Activated T-helper 2 cell treated with anti-CD3 and anti-CD28 coated beads, Interferon-gamma antibody, Interleukin-2, Interleukin-4, amounts not matched to agents 10 μg/mL and 5 μg/mL and 100 μg/mL, durations not matched to agents 14 hours and 24 hours and 36 hours (primary cell): ENCODE results near the gene CRHR2. TPM values are rescaled to one million over a fixed set of nuclear protein-coding genes. Genes with fewer than 3 reads are reported as not detected.

ENCODE experiments used
- DNase-seq: peaks from one replicate; pipeline ENCODE4 v3.0.0; 2021; ENCODE audit warnings: low spot score
- H3K27ac Mint-ChIP-seq: one replicate; pipeline ENCODE4 v1.8.0; 2021; ENCODE audit warnings: mixed read lengths
- H3K27me3 Mint-ChIP-seq: one replicate; pipeline ENCODE4 v1.8.0; 2021; ENCODE audit warnings: low read depth, mixed read lengths
- H3K36me3 Mint-ChIP-seq: one replicate; pipeline ENCODE4 v1.8.0; 2021; ENCODE audit warnings: low read depth, mixed read lengths
- H3K4me1 Mint-ChIP-seq: one replicate; pipeline ENCODE4 v1.8.0; 2021; ENCODE audit warnings: low read depth, mixed read lengths
- H3K4me3 Mint-ChIP-seq: one replicate; pipeline ENCODE4 v1.8.0; 2021; ENCODE audit warnings: low read depth, mild to moderate bottlenecking, moderate library complexity, mixed read lengths
- H3K9me3 Mint-ChIP-seq: one replicate; pipeline ENCODE4 v1.8.0; 2021; ENCODE audit warnings: mixed read lengths
- intact Hi-C: fragments of 100-400 bp; cut with micrococcal nuclease; formaldehyde crosslinking; loops from one replicate; pipeline ENCODE4 v1.15.1; 2023
- total RNA-seq: library from RNA; stranded (reverse); gene quantifications from 2 replicates; pipeline ENCODE4 v1.2.3, GENCODE V29; 2022

Gene CRHR2
- not detected in 2 replicates for total RNA-seq

- H3K4me1 Mint-ChIP-seq, result peaks cover 7% of the 10 kb centered on the region
- intact Hi-C loops, result no loop called here
- no peaks in the 10 kb centered on the region for H3K9me3 Mint-ChIP-seq
- no peak within 1 kb of the TSS for H3K4me3 Mint-ChIP-seq
- H3K27me3 Mint-ChIP-seq, result peaks cover 65% of the 10 kb centered on the region
- DNase-seq, result no peak
- H3K36me3 Mint-ChIP-seq, result no peaks in the 10 kb centered on the region
- H3K27ac Mint-ChIP-seq, result no peak within 1 kb of the TSS
Observed at GRCh38 chr7:30682212-30683083, at the start of gene CRHR2. CRHR2 (minus strand) TSS chr7:30682456; CDS start chr7:30682280, 176 bp downstream.

- Mint-ChIP-seq H3K36me3 (no peaks in the 10 kb centered on the region), H3K4me3 (no peak overlapping the region), H3K9me3 (no peaks in the 10 kb centered on the region), H3K27me3 (peaks cover 3% of the 10 kb centered on the region), H3K4me1 (peaks cover 26% of the 10 kb centered on the region), H3K27ac (no peak overlapping the region)
- intact Hi-C loops, result no loop called here
- DNase-seq, result no peak
Observed at GRCh38 chr7:30731581-30731980, 49.3 kb upstream of the CRHR2 start.

GRCh38 chr7:30730996-30731395 is 48.7 kb upstream of the CRHR2 start:
- no peaks in the 10 kb centered on the region for H3K36me3 Mint-ChIP-seq
- H3K4me3 Mint-ChIP-seq, result no peak overlapping the region
- intact Hi-C loops, result no loop called here
- peaks cover 30% of the 10 kb centered on the region for H3K4me1 Mint-ChIP-seq
- H3K27ac Mint-ChIP-seq, result no peak overlapping the region
- no peaks in the 10 kb centered on the region for H3K9me3 Mint-ChIP-seq
- no peak for DNase-seq
- peaks cover 3% of the 10 kb centered on the region for H3K27me3 Mint-ChIP-seq

DNA sequence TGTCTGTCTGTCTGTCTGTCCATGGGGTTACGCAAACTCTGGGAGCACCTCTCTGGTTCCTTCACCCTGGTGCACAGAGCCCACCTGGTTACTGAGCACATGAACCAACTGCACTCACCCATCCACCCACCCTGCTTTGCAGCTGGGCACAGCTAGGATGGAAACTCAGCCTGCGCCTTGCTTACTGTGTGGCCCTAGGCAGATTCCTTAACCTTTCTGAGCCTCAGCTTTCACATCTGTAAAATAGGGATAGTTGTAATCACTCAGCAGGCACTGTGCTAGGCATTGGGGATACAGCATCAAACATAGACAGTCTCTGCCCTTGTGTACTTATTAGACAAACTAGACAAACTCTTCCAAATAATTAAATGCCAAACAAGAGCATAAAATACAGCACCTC is 47.8 kb upstream of the CRHR2 start:
- Mint-ChIP-seq H3K4me1 (peaks cover 34% of the 10 kb centered on the region), H3K4me3 (no peak overlapping the region), H3K9me3 (no peaks in the 10 kb centered on the region), H3K27me3 (peaks cover 3% of the 10 kb centered on the region), H3K36me3 (no peaks in the 10 kb centered on the region), H3K27ac (no peak overlapping the region)
- DNase-seq, result no peak
- intact Hi-C loops, result no loop called here

DNA sequence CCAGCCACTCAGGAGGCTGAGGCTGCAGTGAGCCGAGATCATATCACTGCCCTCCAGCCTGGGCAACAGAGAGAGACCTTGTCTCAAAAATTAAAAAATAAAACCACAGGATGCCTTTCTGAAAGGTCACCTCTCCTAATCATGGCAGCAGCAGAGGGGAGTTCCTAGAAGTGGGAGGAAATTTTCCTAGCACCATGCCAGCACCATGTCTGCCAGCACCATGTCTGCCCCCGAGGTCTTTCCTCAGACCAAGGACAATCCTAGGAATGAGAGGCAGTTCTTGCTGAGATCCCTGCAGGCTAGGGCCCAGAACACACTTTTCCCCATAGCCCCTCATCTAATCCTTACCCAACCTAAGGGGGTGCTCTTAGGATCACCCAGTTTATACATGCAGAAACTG is 47.4 kb upstream of the CRHR2 start:
- H3K9me3 Mint-ChIP-seq, result no peaks in the 10 kb centered on the region
- H3K27ac Mint-ChIP-seq, result no peak overlapping the region
- peaks cover 3% of the 10 kb centered on the region for H3K27me3 Mint-ChIP-seq
- intact Hi-C loops, result no loop called here
- no peak overlapping the region for H3K4me3 Mint-ChIP-seq
- no peaks in the 10 kb centered on the region for H3K36me3 Mint-ChIP-seq
- H3K4me1 Mint-ChIP-seq, result peaks cover 34% of the 10 kb centered on the region
- DNase-seq, result no peak

GRCh38 chr7:30728591-30729100 is 46.4 kb upstream of the CRHR2 start:
- H3K9me3 Mint-ChIP-seq, result no peaks in the 10 kb centered on the region
- H3K27ac Mint-ChIP-seq, result no peak overlapping the region
- H3K36me3 Mint-ChIP-seq, result no peaks in the 10 kb centered on the region
- H3K27me3 Mint-ChIP-seq, result peaks cover 3% of the 10 kb centered on the region
- peaks cover 34% of the 10 kb centered on the region for H3K4me1 Mint-ChIP-seq
- intact Hi-C loops, result no loop called here
- no peak overlapping the region for H3K4me3 Mint-ChIP-seq
- DNase-seq, result no peak

- intact Hi-C loops, result no loop called here
- Mint-ChIP-seq H3K4me1 (peaks cover 34% of the 10 kb centered on the region), H3K27me3 (peaks cover 3% of the 10 kb centered on the region), H3K4me3 (peak overlapping the region; percentile 75), H3K27ac (peak overlapping the region; percentile 84), H3K9me3 (no peaks in the 10 kb centered on the region), H3K36me3 (no peaks in the 10 kb centered on the region)
- DNase-seq, result peak; percentile 55
Observed at GRCh38 chr7:30727061-30727945, 45.0 kb upstream of the CRHR2 start.

DNA sequence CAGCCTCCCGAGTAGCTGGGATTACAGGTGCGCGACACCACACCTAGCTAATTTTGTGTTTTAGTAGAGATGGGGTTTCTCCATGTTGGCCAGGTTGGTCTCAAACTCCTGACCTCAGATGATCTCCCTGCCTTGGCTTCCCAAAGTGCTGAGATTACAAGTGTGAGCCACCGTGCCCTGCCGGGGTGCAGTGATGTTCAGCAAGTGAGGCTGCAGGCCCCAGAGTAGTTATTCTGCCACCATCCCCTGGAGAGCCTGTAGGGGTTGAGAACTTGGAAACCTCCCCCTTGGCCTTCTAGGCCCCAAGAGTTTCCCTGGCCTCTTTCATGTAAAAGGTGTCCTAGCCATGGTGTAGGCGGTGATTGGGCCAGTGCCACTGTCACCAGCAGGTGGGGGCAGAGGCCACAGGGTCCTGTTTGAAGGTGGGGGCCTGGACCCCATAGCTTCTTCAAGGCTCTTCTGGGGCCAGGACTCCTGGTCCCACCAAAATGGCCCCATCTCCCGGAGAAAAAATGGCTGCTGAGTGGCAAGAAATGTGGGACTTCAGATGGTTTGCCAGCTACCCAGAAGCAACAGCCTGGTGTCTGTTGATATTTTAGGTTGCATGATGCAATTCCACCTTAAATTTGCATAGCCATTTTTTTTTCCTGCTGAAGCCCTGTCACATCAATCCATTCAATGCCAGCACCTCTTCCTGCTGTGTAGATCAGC is 44.2 kb upstream of the CRHR2 start:
- Mint-ChIP-seq H3K36me3 (no peaks in the 10 kb centered on the region), H3K27me3 (peaks cover 3% of the 10 kb centered on the region), H3K27ac (peak overlapping the region; percentile 84), H3K9me3 (no peaks in the 10 kb centered on the region), H3K4me1 (peaks cover 32% of the 10 kb centered on the region), H3K4me3 (peak overlapping the region; percentile 75)
- intact Hi-C loops, result no loop called here
- no peak for DNase-seq

DNA sequence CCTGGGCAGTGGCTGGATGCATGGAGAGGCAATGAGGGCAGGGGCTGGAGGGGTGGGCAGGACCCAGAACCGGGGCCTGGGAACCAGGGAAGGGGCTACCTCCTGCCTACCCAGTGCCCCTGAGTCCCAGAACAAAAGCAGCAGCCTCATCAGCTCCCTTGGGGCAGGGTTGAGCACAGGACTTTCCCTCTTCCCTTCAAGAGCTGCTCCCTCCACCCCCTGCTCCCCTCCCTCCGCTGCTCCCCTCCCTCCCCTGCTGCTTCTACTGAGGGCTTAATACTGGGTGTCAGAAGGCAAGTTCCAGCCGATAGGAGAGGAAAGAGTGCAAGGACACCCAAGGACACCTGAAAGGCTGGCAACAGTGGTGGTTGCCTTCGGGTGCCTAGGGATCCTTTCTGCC is 41.5 kb upstream of the CRHR2 start:
- peaks cover 28% of the 10 kb centered on the region for H3K4me1 Mint-ChIP-seq
- no peak for DNase-seq
- H3K9me3 Mint-ChIP-seq, result peaks cover 12% of the 10 kb centered on the region
- H3K36me3 Mint-ChIP-seq, result peaks cover 16% of the 10 kb centered on the region
- intact Hi-C loops, result no loop called here
- H3K27me3 Mint-ChIP-seq, result no peaks in the 10 kb centered on the region
- no peak overlapping the region for H3K4me3 Mint-ChIP-seq
- H3K27ac Mint-ChIP-seq, result no peak overlapping the region

DNA sequence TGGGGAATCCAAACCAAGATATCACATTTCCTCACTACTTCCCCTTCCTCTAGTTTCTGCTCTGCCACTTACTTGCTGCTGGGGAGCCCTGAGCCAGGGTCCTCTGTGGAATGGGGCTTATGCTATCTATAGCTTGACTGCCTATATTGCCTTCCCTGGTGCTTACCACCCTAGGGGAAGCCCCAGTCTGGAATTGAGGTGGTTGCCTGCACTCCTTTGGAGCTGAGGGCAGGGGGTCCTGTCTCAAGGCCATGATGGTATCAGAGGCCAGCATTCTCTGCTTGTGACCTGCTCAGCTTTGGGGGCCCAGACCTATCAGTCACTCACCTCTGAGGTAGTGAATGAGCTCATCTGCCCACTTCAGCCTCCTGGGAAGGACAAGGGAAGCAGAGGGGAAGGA is 40.4 kb upstream of the CRHR2 start:
- Mint-ChIP-seq H3K4me3 (no peak overlapping the region), H3K27me3 (no peaks in the 10 kb centered on the region), H3K36me3 (peaks cover 26% of the 10 kb centered on the region), H3K4me1 (peaks cover 18% of the 10 kb centered on the region), H3K27ac (no peak overlapping the region), H3K9me3 (peaks cover 23% of the 10 kb centered on the region)
- DNase-seq, result no peak
- intact Hi-C loops, result no loop called here

DNA sequence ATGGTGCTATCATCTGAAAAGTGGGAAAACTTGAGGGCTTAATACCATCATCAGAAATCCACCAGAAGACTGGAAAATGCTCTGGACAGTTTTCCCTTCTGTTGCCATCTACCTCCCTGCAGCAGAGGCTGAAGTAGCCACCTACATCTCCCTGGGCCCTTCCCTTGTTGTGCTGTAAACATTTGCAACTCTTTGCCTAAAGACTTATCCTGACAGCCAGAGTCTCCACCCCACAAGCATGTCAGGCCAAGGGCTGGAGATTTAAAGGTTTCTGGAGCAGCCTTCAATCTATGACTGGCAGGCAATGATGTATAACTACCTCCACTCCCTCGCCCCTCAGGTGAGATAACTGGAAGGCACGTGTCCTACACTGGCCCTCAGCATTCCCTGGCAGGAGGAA is 39.9 kb upstream of the CRHR2 start:
- H3K4me1 Mint-ChIP-seq, result peaks cover 13% of the 10 kb centered on the region
- no peak overlapping the region for H3K4me3 Mint-ChIP-seq
- intact Hi-C loops, result no loop called here
- H3K9me3 Mint-ChIP-seq, result peaks cover 26% of the 10 kb centered on the region
- H3K27me3 Mint-ChIP-seq, result no peaks in the 10 kb centered on the region
- H3K27ac Mint-ChIP-seq, result no peak overlapping the region
- peaks cover 29% of the 10 kb centered on the region for H3K36me3 Mint-ChIP-seq
- no peak for DNase-seq

DNA sequence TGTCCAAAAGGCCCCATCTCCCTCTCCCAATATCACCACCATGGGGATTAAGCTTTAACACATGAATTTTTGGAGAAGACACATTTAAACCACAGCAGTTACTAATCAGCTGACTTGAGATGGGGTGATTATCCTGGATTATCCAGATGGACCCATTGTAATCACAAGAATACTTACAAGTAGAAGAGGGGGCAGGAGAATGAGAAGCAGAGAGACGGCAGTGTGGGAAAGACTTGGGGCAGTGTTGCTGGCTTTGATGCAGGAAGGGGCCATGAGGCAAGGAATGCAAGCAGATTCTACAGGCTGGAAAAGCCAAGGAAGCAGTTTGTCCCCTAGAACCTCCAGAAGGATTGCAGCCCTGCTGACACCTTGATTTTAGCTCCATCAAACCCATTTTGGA is 39.0 kb upstream of the CRHR2 start:
- Mint-ChIP-seq H3K27ac (no peak overlapping the region), H3K27me3 (no peaks in the 10 kb centered on the region)
- intact Hi-C loops, result no loop called here

More for the DNA sequence above, 39.0 kb upstream of the CRHR2 start:
- Mint-ChIP-seq H3K9me3 (peaks cover 30% of the 10 kb centered on the region), H3K36me3 (peaks cover 33% of the 10 kb centered on the region), H3K4me3 (no peak overlapping the region), H3K4me1 (peaks cover 5% of the 10 kb centered on the region)
- DNase-seq, result no peak
